HG02759 (cell line): Measurements from ENCODE around the gene KIAA0040.

Experiments
- ATAC-seq: cut with Tn5 transposase; IDR thresholded peaks from one replicate; pipeline ENCODE4 v1.9.1; 2021; ENCODE audit warnings: mild to moderate bottlenecking, moderate library complexity; ENCODE audit not compliant: unreplicated experiment

KIAA0040 gene

DNA sequence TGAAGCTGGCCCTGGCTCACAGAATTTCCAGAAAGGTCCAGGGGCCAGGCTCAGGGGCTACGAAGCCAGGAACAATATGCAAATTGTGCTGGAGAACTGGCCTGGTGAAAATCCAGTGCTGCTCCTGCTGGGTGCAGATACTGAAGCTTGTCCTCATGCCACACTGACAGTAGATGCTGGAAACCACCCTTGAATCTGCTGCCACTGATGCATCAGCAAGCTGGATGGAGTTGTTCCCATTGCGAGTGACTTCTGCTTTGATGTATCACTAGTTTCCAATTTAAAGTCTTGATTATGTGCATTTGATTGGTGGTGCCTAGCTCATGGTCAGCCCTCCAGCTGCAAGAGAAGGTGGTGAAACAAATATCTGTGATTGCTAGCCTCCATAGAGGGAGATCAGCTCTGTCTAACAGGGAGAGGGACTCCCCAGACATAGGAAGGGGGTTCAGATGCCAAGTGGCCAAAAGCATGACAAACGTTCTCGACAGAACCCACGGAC, 11.0 kb upstream of the KIAA0040 start:
- ATAC-seq: no peak

DNA sequence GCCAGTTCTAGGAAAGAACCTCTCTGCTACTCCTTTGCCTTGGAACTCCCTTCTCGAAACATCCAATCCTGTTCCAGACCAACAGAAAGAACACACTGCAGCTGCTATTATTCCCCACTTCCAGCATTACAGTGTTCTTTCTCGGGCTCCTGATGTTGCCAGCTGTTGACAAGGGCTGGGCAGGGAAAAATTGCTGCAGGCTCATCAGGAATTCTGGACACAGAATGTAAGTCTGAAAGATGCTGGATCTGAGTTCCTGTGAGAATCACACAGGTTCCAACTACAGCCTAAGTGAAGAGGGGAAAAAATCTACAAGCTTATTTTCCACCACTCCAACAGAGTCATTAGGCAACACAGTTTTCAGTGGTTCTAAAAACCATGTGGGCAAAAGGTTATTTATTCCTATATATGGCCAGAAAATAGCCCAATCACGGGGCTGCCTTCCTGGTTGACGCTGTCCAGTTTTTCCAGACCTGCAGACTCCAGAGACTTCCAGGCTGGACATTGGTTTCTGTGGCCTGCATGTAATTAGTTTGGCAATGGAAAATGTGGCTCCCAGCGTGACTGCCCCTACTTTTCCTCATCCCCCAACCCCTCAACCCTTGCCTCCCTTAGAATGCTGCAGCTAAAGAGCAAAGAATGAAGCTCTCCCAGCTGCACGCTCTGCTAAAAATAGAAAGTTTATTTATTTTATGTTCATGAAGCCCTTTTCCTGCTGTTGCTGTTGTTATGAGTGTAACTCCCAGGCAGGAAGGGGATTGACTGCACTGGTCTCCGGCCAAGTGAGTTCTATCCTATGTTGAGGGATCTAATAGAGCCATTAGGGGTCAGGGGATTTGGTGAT, 8.3 kb upstream of the KIAA0040 start:
- ATAC-seq: no peak

DNA sequence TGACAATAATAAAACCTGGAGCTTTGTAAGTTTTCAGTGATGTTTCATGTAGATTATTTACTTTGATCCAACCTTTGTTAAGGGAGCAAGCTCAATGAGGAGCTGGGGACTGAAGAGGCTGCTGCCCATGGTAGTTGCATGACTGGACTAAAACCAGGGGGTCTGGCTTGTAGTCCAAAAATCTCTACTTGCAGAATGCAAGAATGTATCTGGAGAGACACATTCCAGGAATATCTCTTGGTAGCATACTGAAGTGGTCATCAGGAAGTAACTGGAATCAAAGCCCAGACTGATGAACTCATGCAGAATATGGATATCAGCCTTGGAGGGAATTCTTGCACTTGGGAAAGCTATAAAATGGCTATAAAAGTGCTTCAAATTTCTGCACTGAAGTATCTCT, 5.8 kb upstream of the KIAA0040 start:
- no peak for ATAC-seq

DNA sequence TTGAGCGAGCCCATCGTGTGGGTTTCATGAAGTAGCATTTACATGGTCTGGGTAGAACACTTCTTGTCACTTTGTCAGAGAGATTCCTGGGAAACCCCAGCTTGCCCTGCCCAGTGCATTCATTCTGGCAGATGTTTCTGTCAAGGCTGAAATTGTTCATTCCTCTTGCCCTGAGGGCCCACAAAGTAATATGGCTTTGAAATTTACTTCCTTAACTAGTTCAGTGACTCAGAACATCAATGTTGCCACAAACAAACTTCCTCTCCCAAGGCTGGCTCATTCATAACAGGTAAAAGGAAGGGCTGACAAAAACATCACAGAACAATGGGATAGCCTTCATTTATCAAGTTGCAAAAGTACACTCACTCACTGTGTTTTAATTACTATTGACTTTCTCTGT, 5.0 kb upstream of the KIAA0040 start:
- no peak for ATAC-seq

DNA sequence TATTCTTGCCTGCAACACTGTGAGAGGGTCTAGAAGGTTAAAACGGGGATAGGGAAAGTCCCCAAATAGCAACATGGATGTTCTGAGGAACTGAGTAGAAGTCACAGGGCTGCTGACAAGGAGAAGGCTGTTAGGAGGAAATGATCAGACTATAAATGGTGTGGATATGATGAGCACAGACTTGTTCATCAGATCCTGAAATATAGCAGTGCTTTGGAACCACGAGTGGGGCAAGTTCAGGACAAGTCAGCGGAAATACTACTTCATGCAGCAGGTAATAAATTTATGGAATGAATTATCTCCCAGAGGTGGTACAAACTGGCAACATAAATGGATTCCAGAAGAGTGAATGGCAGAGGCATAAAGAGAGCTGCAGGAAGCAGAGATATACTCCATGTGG, 3.2 kb upstream of the KIAA0040 start:
- ATAC-seq: no peak

DNA sequence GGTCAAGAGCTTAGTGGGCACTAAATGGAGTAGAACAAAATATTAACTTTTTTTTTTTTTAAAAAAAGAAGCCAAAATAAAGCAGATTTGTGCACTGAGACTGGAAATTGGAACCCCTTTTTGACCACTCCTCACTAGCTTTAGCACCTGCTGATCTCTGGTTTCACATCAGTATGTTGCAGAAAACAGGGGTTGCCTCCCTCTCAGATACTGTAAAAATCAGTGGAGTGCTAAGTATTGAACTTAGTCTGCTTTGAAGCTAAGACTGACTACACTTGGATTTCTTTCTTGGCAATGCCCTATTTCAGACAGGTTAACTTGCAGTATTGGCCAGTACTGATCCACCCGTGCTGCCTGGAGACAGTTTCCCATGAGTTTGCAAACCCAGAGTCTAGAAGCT, 2.7 kb upstream of the KIAA0040 start:
- ATAC-seq: no peak

DNA sequence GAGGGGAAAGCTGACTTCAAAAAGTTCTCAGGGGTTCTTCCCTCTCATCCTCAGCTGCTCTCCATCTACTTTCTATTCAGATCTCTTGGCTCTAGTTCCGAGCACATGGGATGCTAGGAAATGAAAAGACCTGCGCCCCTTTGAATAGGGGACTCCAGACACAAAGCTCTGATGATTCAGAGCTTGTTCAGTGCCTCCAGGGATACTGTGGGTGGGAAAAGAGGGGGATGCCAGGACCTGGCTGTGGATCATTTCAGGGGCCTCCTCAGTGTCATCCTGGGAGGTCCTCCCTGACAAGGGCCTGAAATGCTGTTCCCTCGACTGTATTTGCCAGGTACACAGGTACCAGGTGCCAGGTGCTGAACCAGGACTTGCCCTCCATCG, 943 bp upstream of the KIAA0040 start:
- ATAC-seq: no peak

DNA sequence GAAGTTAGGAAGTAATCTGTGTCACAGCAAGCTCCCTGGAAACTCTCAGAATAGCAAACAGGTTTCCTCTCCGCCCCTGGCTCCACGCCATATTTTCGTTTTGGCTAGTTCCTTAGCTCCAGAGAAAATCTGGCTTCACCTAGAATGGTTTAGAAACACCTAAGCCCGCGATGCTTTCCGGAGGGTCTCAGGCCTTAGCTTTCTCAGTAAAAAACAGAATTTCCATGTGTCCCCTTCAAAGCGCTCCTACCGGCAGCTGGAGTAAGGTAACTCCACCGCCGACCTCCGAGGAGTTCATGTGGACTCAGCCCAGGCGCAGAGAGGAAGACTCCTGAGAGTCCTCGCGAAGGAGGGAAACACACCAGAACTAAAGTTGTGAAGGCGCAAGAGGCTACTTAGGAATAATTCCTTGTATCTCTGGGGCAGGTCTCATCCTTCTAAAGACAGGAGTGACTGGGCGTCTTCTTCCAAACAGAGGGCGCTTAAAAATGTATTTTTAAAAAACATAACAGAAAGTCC, 406 bp downstream of the KIAA0040 start:
- ATAC-seq: no peak

DNA sequence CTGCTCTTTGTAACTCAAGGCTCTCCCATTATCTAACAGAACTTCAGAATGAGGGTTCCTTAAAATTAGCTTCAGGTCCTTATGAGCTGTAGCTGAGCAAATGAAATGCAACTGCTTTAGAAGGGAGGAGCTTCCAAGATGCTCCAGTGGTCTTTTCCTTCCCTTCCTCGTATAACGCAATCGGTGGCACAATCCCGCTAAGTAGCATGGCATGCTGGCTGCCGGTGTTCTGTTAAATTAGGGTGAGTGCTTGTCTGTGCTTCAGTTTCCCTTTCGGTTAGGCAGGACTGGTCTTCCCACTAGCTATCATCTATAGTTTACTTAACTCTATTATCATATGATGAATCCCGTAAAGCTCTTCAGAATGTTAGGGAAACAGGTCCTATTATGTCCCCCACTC, 917 bp downstream of the KIAA0040 start:
- ATAC-seq: peak; percentile 20

DNA sequence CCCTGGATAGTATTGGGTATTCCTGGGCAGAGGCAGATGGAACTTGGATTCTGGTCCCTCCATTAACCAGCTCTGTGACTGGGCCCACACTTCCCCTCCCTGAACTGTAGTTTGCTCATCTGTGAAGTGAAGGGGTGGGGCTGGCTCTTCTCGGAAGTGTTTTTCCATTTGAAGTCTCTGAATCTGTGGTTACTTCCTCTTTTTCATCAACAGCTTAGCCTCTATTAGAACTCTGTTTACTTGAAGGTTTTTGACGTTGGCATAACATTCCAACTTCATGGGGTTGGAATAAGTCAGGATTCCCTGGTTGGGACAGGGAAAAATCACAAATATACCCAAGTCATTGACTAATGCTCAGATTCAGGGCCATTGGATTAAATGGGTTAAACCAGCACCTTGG, 3.6 kb downstream of the KIAA0040 start:
- ATAC-seq: peak; percentile 60

DNA sequence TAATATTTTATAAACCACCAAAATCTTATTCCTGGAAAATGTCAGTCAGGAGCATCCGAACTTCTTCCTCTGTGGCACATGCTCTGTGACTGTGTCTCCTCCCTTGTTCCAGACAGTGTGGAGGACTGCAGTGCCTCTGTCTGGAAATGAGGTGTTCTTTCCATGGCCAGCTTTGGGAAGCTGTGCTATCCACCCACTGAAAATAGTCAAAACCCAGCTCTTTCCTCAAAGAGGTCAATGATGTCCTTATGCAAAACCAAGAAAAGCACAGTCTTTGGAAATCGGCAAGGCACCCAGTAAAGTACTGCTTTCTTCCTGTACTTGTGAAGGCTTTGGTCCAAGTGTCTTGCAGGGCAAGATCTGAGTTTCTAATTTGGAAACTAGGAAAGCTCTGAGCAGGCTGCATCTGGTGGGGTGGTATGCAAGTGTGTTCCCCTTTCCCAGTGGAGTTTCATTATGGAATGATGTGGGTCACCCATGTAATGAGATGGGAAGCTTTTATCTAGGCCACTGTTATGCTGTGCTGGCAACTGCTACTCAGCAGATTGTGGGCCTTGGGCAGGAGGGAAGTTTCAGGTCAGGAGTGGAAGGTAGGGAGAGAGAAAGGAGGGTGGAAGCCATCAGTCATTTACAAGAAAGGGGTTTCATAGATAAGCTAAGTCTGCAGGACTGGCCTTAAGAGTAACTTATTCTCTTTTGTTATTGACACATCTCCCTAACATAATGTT, 6.0 kb downstream of the KIAA0040 start:
- ATAC-seq: no peak

DNA sequence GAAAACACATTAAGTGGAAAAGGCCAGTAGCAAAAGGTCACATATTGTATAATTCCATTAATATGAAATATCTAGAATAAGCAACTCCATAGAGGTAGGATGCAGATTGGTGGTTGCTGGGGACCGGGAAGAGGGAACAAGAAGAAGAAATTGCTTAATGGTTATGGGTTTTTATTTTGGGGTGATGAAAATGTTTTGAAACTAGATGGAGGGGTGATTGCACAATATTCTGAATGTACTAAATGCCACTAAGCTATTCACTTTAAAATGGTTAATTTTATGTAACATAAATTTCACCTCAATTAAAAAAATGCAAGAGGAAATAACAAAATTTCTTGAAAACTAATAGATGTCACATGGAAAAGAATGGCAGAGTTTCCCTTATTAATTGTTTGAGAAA, 6.7 kb downstream of the KIAA0040 start:
- no peak for ATAC-seq

DNA sequence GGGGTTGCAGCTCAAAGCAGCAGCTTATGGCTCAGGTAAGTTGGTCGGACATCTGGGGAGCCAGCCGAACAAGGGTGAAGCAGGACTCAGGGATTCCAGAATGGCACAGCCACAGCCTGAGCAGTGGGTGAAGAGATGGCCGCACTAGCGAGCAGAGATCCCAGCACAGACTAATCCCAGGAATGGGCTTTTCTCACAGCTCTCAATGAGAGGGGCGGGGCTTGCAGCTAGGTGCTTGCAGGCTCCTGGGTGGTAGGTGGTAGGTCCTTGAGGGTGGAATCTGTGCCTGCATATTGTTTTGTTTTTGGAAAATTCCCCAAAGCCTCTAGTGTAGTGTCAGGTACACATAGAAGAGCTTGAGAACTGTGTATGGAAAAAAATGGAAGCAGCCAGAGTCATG, 9.0 kb downstream of the KIAA0040 start:
- no peak for ATAC-seq

DNA sequence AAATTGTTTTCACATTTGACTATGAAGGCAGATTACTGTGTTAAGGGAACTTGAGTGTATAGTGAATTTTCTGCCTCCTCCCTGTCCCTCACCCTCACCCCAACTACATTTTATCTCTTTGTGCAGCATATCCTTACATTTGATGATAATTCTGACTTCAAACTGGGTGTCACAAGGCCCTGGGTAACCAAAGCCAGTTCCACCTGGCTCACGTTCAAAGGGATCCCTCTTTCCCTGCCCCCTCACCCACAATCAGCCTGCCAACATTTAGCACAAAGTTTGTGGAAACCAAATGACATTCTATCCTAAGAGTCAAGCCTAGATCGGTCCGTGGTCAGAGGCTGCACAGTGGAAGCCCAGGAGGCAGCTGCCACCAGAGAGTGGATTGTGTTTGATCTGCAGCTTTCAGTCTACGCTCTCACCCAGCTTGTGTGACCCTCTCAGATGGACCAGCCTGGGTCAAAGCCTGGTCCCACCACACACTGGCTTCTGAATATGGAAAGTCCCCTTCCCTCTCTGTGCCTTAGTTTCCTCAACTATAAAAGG, 10.3 kb downstream of the KIAA0040 start:
- ATAC-seq: no peak

DNA sequence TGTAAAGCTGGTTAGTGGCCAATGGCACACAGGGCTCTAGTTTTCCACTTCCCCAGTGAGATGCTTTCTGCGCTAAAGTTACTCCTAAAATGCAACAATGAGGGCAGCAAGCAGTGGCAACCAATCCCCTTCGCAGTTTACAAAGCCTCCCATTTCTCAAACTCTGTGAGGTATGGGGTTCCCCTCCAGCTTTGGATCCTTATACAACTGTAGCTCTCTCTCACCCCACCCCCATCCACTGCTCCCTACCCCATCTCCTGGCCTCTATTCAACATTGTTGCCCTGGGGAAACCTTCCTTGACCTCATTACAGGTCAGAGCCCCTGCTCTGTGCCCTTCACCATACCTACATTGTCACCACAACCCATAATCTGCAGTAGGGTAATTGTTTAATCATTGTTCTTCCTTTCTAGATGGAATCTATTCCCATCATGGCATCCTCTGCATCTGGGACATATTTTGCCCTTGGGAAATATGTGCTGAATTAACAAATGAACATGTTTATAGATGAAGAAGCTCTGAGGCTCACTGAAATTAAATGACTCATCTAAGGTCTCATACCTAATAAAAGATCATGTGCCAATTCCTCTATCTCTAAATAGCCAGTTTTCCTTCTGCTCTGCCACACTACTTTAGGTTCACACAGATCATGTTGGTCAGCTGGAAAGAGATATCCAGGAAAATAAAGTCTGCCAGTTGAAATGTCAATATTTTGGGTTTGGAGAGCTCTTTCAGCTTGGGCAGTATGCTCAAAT, 12.6 kb downstream of the KIAA0040 start:
- ATAC-seq: no peak

DNA sequence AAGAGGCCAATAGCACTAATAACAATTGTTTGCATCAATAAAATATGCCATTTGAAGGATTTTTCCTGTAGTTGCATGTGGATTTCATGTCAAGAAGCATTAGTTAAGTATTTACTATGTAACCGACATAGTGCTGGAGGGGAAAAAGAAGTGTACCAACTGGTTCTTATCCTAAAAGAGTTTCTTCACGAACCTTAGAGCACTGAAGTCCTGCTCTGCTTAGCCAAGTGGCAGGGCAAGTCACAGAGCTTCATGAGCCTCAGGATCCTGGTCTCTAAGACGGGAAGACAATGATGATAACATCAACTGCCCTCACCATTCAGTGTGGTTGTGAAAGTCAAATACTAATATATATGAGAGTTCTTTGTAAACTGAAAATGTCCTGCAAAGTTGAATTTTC, 14.1 kb downstream of the KIAA0040 start:
- no peak for ATAC-seq

DNA sequence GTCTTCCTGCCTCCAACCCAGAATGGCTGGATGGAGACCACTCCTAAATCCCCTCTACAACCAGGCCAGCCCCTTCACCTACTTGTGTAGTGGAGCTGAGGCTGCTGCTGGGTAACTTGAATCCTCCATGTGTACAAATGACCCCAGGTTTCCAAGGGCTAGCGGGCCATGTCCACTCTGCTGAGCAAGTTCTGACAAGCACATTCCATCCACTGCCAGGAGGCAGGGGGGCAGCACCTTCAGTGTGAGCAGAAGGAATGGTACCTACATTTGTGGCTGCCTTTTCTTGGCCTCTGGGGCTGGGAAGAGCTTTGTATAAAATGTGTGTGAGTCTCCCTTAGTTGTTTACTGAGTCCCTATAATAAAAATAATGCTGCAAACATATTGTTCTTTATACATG, 14.5 kb downstream of the KIAA0040 start:
- ATAC-seq: no peak

DNA sequence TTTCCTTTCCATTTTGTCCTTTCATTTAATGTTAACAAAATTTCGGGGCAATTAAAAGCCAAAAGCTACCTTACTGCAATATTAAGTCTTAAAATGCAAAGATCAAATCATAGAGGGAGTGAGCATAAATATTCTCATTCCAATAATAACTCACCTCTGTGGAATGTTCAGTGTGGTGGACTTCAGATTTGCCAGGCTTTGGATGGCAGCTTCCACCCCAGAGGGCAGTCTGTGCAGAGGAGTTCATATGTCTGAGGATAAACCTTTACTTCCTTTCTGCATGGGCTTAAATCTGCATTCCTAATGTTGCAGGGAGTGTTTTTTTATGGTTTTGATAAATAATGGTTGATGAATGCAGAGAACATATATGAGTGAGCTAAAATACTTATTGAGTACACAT, 16.3 kb downstream of the KIAA0040 start:
- ATAC-seq: no peak

DNA sequence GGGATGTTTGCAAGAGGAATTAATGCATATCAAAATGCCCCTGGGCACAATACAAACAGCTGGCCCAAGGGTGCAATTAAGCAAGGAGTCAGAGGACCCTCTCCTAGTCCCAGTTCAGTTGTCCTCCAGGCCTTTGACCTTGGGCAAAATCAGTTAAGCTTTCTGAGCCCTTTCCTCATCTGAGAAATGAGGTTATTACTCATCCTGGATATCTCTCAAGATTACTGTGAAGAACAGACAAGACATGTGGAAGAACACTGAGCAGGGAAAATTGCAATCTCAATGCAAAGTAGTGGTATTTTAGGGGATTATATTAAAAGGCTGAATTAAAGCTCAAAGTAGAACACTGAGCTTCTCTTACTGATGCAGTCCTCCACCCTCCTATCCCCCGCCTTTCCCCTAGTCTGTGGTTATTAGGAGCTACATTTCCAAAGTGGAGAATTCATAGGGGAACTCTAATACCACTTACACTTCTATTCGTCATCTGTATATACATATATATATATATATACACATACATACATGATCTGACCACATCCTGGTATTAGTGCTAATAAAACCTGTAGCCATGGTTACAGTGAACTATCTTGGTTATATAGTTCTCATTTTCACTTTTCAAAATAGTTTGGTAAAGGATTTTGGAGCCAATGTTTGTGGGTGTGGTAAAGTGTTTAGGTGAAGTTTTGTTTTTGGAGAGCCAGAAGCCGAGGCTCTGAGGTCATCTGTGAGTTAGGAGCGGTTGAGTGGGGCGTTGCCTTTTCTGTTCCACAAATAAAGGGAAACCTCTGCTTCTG, 18.1 kb downstream of the KIAA0040 start:
- ATAC-seq: peak; percentile 73

DNA sequence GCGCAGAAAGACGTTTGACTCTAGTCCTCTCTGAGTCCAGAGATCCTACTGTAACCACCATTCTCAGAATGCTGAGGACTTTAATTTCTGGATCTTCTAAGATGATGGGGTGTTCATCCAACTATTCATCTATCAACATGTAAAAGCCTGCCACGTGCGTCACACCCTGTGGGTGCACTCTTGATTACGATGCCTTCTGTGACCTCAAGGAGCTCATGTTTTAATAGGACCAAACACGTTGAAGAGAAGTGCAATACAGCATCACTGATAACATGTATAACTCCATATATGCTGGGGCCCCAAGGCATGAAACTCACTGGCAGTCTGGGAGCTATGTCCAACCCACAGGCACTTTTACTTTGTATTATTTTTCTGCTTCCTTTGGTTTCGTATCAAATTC, 19.0 kb downstream of the KIAA0040 start:
- ATAC-seq: no peak
